ENCODE data around the gene COL16A1. TPM values are rescaled to one million over a fixed set of nuclear protein-coding genes. Genes with fewer than 3 reads are reported as not detected.

The COL16A1 gene
- polyA plus RNA-seq, 1 donor = 111 TPM

Other genes starting within 250 kb of the COL16A1 start
- gene TINAGL1, start 127.5 kb downstream of the COL16A1 start, polyA plus RNA-seq (ENCODE audit: insufficient read length) = 21.1 TPM
- gene HCRTR1, start 86.3 kb downstream of the COL16A1 start, polyA plus RNA-seq (ENCODE audit: insufficient read length) = 0.25 TPM
- 37.2 TPM for gene PEF1, start 59.1 kb downstream of the COL16A1 start, polyA plus RNA-seq (ENCODE audit: insufficient read length)
- gene ADGRB2, start 60.3 kb upstream of the COL16A1 start, polyA plus RNA-seq (ENCODE audit: insufficient read length) = 13.6 TPM
- 0.32 TPM for gene SPOCD1, start 112.0 kb upstream of the COL16A1 start, polyA plus RNA-seq (ENCODE audit: insufficient read length)
- gene PTP4A2, start 234.4 kb upstream of the COL16A1 start, polyA plus RNA-seq (ENCODE audit: insufficient read length) = 194 TPM

Data from forelimb muscle (tissue), 1 donor.